ENCODE results near the gene ALDH7A1.
"Not testable (repeated sequence)": the region's sequence is repeated elsewhere in the genome, so short reads cannot be mapped to it uniquely, and the experiment has no call there.

DNA sequence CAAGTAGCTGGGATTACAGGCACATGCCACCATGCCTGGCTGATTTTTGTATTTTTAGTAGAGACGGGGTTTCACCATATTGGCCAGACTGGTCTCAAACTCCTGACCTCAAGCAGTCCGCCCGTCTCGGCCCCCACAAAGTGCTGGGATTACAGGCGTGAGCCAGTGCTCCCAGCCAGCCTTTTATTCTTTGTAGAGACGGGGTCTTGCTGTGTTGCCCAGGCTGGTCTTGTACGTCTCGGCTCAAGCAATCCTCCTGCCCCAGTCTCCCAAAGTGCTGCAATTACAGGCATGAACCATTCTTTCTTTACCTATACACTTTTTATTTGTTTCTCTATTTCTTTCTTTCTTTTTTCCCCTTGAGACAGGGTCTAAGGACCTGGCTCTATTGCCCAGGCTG is 22.6 kb upstream of the ALDH7A1 start:
- TF ChIP-seq, protein P1, sequence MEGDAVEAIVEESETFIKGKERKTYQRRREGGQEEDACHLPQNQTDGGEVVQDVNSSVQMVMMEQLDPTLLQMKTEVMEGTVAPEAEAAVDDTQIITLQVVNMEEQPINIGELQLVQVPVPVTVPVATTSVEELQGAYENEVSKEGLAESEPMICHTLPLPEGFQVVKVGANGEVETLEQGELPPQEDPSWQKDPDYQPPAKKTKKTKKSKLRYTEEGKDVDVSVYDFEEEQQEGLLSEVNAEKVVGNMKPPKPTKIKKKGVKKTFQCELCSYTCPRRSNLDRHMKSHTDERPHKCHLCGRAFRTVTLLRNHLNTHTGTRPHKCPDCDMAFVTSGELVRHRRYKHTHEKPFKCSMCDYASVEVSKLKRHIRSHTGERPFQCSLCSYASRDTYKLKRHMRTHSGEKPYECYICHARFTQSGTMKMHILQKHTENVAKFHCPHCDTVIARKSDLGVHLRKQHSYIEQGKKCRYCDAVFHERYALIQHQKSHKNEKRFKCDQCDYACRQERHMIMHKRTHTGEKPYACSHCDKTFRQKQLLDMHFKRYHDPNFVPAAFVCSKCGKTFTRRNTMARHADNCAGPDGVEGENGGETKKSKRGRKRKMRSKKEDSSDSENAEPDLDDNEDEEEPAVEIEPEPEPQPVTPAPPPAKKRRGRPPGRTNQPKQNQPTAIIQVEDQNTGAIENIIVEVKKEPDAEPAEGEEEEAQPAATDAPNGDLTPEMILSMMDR (IDR thresholded peaks at IDR 0.05; ENCODE audit: low read length): not testable (repeated sequence)
- not testable (repeated sequence) for TF ChIP-seq EZH2 (IDR thresholded peaks at IDR 0.05; ENCODE audit: borderline replicate concordance, low read length)

Measured in OCI-LY1 (cell line).